ENCODE data around the gene RAB42.
"Not testable (repeated sequence)": the region's sequence is repeated elsewhere in the genome, so short reads cannot be mapped to it uniquely, and the experiment has no call there.

Gene RAB42

GRCh38 chr1:28591708-28592320, at the start of gene RAB42:
RAB42 (plus strand) TSS chr1:28592265; CDS start chr1:28592512, 247 bp downstream.
- peak in 1 of 2 experiments; percentile 4 for DNase-seq

- no peak for DNase-seq
Observed at GRCh38 chr1:28545246-28545628, 46.8 kb upstream of the RAB42 start.

GRCh38 chr1:28548318-28548717, 43.7 kb upstream of the RAB42 start:
- no peak for DNase-seq

- no peak for DNase-seq
Observed at GRCh38 chr1:28551381-28551780, 40.7 kb upstream of the RAB42 start.

GRCh38 chr1:28552758-28553663, 39.1 kb upstream of the RAB42 start, which contains the start of gene TRNAU1AP:
TRNAU1AP (plus strand) TSS chr1:28553085; CDS start chr1:28553111, 26 bp downstream.
- DNase-seq, result peak; percentile 85 to 94

- no peak for DNase-seq
Observed at GRCh38 chr1:28560886-28561285, 31.2 kb upstream of the RAB42 start.

- DNase-seq, result no peak
Observed at GRCh38 chr1:28564310-28564709, 27.8 kb upstream of the RAB42 start.

GRCh38 chr1:28565040-28565439, 27.0 kb upstream of the RAB42 start:
- no peak for DNase-seq

- DNase-seq, result no peak
Observed at GRCh38 chr1:28565726-28566125, 26.3 kb upstream of the RAB42 start.

- no peak for DNase-seq
Observed at GRCh38 chr1:28566931-28567330, 25.1 kb upstream of the RAB42 start.

- DNase-seq, result no peak
Observed at GRCh38 chr1:28571911-28572310, 20.2 kb upstream of the RAB42 start.

- DNase-seq, result not testable (repeated sequence)
Observed at GRCh38 chr1:28572891-28573290, 19.2 kb upstream of the RAB42 start.

GRCh38 chr1:28573564-28573963, 18.5 kb upstream of the RAB42 start:
- DNase-seq, result no peak

- DNase-seq, result no peak
Observed at GRCh38 chr1:28577052-28577678, 14.9 kb upstream of the RAB42 start.

- DNase-seq, result no peak
Observed at GRCh38 chr1:28577738-28578536, 14.1 kb upstream of the RAB42 start.

- no peak for DNase-seq
Observed at GRCh38 chr1:28578696-28579218, 13.3 kb upstream of the RAB42 start.

- DNase-seq, result no peak
Observed at GRCh38 chr1:28579401-28579800, 12.7 kb upstream of the RAB42 start.

- peak; percentile 21 to 74 for DNase-seq
Observed at GRCh38 chr1:28580722-28581530, 11.1 kb upstream of the RAB42 start.

- DNase-seq, result peak; percentile 79 to 95
Observed at GRCh38 chr1:28581531-28582247, 10.4 kb upstream of the RAB42 start.

- DNase-seq, result no peak
Observed at GRCh38 chr1:28582248-28582615, 9.8 kb upstream of the RAB42 start.
